ENCODE measurements around the gene DNAJC5G. TPM values are rescaled to one million over a fixed set of nuclear protein-coding genes. Genes with fewer than 3 reads are reported as not detected.
"Not testable (repeated sequence)": the region's sequence is repeated elsewhere in the genome, so short reads cannot be mapped to it uniquely, and the experiment has no call there.

Gene DNAJC5G
- total RNA-seq, 4 donors from 2014 or later: not detected

- H3K36me3 ChIP-seq: no peaks in the 10 kb centered on the region
- TF ChIP-seq POLR2AphosphoS5 (IDR thresholded peaks at IDR 0.05): no peak
- no peak for TF ChIP-seq POLR2A (IDR thresholded peaks at IDR 0.05)
- TF ChIP-seq CTCF (IDR thresholded peaks at IDR 0.05): no peak
- no peak for TF ChIP-seq EP300 (IDR thresholded peaks at IDR 0.05; ENCODE audit: low read depth)
- H3K4me3 ChIP-seq: no peak overlapping the region
- H3K27ac ChIP-seq: no peak overlapping the region
- H3K9me3 ChIP-seq: no peaks in the 10 kb centered on the region
- no peaks in the 10 kb centered on the region for H3K4me1 ChIP-seq
- DNase-seq: no peak
- 83 to 94% methylated on average over 5 to 8 of the region's 8 CpGs for WGBS, 2 donors (ENCODE audit: low coverage in 1 of 2)
- intact Hi-C loops (cut with DNase I; ENCODE audit: low total_unique reads) (no loop called here), in situ Hi-C loops (cut with MboI; ENCODE audit: low pct_ligation_motif_present in 1 of 4, low pct_unique_long_range_greater_than_20kb in 1 of 4, low sequenced_read_pairs in 3 of 4) (no loop called here)
- no peaks in the 10 kb centered on the region for H3K27me3 ChIP-seq
Measured at GRCh38 chr2:27313882-27314645, 38.8 kb downstream of the DNAJC5G start.

- in situ Hi-C loops (cut with MboI; ENCODE audit: low pct_ligation_motif_present in 1 of 4, low pct_unique_long_range_greater_than_20kb in 1 of 4, low sequenced_read_pairs in 3 of 4) (no loop called here), intact Hi-C loops (cut with DNase I; ENCODE audit: low total_unique reads) (no loop called here)
- Histone ChIP-seq H3K27ac (no peak overlapping the region), H3K9me3 (no peaks in the 10 kb centered on the region), H3K4me1 (no peaks in the 10 kb centered on the region), H3K27me3 (no peaks in the 10 kb centered on the region), H3K4me3 (no peak overlapping the region), H3K36me3 (no peaks in the 10 kb centered on the region)
- no peak for TF ChIP-seq POLR2A (IDR thresholded peaks at IDR 0.05)
- no peak for TF ChIP-seq EP300 (IDR thresholded peaks at IDR 0.05; ENCODE audit: low read depth)
- no peak for TF ChIP-seq POLR2AphosphoS5 (IDR thresholded peaks at IDR 0.05)
- TF ChIP-seq CTCF (IDR thresholded peaks at IDR 0.05): no peak
- DNase-seq: no peak
- 90% methylated on average over 9 of the region's 9 CpGs; no CpG with 5 or more reads in 1 of the 2 donors for WGBS, 2 donors (ENCODE audit: low coverage in 1 of 2)
Measured at GRCh38 chr2:27314709-27315108, 39.5 kb downstream of the DNAJC5G start.

GRCh38 chr2:27315122-27315521 lies 39.9 kb downstream of the DNAJC5G start:
- TF ChIP-seq POLR2AphosphoS5 (IDR thresholded peaks at IDR 0.05) (no peak), EP300 (IDR thresholded peaks at IDR 0.05; ENCODE audit: low read depth) (no peak), CTCF (IDR thresholded peaks at IDR 0.05) (no peak), POLR2A (IDR thresholded peaks at IDR 0.05) (no peak)
- no peaks in the 10 kb centered on the region for H3K4me1 ChIP-seq
- in situ Hi-C loops (cut with MboI; ENCODE audit: low pct_ligation_motif_present in 1 of 4, low pct_unique_long_range_greater_than_20kb in 1 of 4, low sequenced_read_pairs in 3 of 4): no loop called here
- H3K4me3 ChIP-seq: no peak overlapping the region
- 69 to 93% methylated on average over 3 to 8 of the region's 8 CpGs for WGBS, 2 donors (ENCODE audit: low coverage in 1 of 2)
- intact Hi-C loops (cut with DNase I; ENCODE audit: low total_unique reads): no loop called here
- H3K9me3 ChIP-seq: no peaks in the 10 kb centered on the region
- no peak for DNase-seq
- H3K36me3 ChIP-seq: no peaks in the 10 kb centered on the region
- H3K27ac ChIP-seq: no peak overlapping the region
- no peaks in the 10 kb centered on the region for H3K27me3 ChIP-seq

DNA sequence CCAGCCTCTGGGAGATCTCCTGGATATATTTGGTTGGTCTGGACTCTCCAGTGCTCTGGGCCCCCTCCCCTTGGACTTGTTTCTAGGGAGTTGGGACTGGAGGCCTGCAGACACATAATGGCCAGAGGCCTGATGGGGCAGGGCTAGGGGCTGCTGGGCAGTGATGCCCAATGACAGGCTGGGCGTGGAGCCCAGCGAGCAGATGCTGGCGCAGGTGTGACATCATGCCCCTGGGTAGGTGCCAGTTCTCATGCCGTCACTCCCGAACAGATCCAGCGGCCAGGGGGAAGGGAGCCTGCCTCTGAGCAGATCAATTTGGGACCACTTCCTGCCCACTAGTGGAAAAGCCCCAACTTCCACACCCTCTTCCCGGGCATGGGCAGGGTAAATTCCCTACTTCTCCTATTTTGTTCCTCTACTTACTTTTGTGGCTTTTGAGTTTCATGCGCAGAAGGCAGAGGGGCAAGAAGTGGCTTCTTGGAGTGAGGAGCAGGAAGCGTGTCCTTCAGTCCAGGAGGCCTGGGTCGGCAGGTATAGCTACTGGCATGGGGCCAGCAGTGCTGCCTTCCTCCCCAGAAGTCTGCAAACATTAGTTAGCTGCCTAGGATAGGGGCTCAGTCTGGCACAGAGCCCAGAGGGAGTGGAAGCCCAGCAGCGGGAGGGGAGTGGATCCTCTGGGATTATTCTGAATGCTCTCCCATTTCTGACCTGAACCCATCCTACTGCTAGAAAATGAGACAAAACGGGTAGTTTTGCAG lies 41.6 kb downstream of the DNAJC5G start:
- Histone ChIP-seq H3K4me3 (no peak overlapping the region), H3K36me3 (no peaks in the 10 kb centered on the region), H3K27me3 (no peaks in the 10 kb centered on the region), H3K9me3 (no peaks in the 10 kb centered on the region), H3K27ac (no peak overlapping the region), H3K4me1 (peaks cover under 1 to 7% (median 3%) of the 10 kb centered on the region in 4 donors)
- TF ChIP-seq POLR2AphosphoS5 (IDR thresholded peaks at IDR 0.05) (no peak), EP300 (IDR thresholded peaks at IDR 0.05; ENCODE audit: low read depth) (no peak), CTCF (IDR thresholded peaks at IDR 0.05) (no peak), POLR2A (IDR thresholded peaks at IDR 0.05) (no peak)
- intact Hi-C loops (cut with DNase I; ENCODE audit: low total_unique reads): no loop called here
- DNase-seq: no peak
- WGBS, 2 donors (ENCODE audit: low coverage in 1 of 2): 59 to 100% methylated on average over 1 to 11 of the region's 12 CpGs
- in situ Hi-C loops (cut with MboI; ENCODE audit: low pct_ligation_motif_present in 1 of 4, low pct_unique_long_range_greater_than_20kb in 1 of 4, low sequenced_read_pairs in 3 of 4): no loop called here

DNA sequence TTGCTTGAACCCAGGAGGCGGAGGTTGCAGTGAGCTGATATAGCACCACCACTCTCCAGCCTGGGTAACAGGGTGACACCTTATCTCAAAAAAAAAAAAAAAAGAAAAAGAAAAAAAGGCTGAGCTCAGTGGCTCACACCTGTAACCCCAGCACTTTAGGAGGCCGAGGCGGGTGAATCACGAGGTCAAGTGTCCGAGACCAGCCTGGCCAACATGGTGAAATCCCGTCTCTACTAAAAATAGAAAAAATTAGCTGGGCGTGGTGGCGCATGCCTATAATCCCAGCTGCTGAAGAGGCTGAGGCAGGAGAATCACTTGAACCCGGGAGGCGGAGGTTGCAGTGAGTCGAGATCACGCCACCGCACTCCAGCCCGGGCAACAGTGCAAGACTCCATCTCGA lies 44.6 kb downstream of the DNAJC5G start:
- H3K36me3 ChIP-seq; intact Hi-C loops (cut with DNase I; ENCODE audit: low total_unique reads); H3K4me3 ChIP-seq; DNase-seq; H3K27ac ChIP-seq; H3K9me3 ChIP-seq; in situ Hi-C loops (cut with MboI; ENCODE audit: low pct_ligation_motif_present in 1 of 4, low pct_unique_long_range_greater_than_20kb in 1 of 4, low sequenced_read_pairs in 3 of 4); H3K27me3 ChIP-seq: not testable (repeated sequence)
- WGBS, 2 donors (ENCODE audit: low coverage in 1 of 2): 93 to 97% methylated on average over 6 to 15 of the region's 15 CpGs
- peaks cover 7 to 22% (median 18%) of the 10 kb centered on the region in 4 donors for H3K4me1 ChIP-seq
